Measurements from ENCODE around the gene USP50. TPM values are rescaled to one million over a fixed set of nuclear protein-coding genes. Genes with fewer than 3 reads are reported as not detected.

The USP50 gene
- total and polyA plus RNA-seq, 2 donors (not counting 3 experiments of a cell fraction or from before 2014, with no cell fraction given), result not detected

- no peak overlapping the region for H3K9ac ChIP-seq (replicated peaks; ENCODE audit: extremely low read depth, insufficient read depth, low read length)
- no peaks in the 10 kb centered on the region for H3K4me1 ChIP-seq (ENCODE audit: control insufficient read depth, extremely low read depth, insufficient read depth, low read length)
- TF ChIP-seq GATA2 (IDR thresholded peaks at IDR 0.05; ENCODE audit: insufficient read depth, insufficient read length, low read depth, low read length) (no peak), CTCF (IDR thresholded peaks at IDR 0.05; ENCODE audit: extremely low read depth in 1 of 2, insufficient read depth in 1 of 2, low read depth in 1 of 2, low read length in 2 of 2) (no peak), POLR2A (IDR thresholded peaks at IDR 0.05; ENCODE audit: low read depth, low read length) (no peak), EZH2 (IDR thresholded peaks at IDR 0.05; ENCODE audit: borderline replicate concordance, low read depth, low read length, severe bottlenecking) (no peak), MYC (IDR thresholded peaks at IDR 0.05; ENCODE audit: low read depth, low read length) (no peak), MAX (IDR thresholded peaks at IDR 0.05; ENCODE audit: insufficient read depth, insufficient read length) (no peak), POLR2AphosphoS5 (IDR thresholded peaks at IDR 0.05; ENCODE audit: insufficient read depth, low read depth, low read length) (no peak), JUN (IDR thresholded peaks at IDR 0.05; ENCODE audit: borderline replicate concordance, insufficient read depth, insufficient read length, low read depth) (no peak), FOS (IDR thresholded peaks at IDR 0.05; ENCODE audit: borderline replicate concordance, insufficient read depth, low read length) (no peak)
- peak; percentile 33 for DNase-seq (ENCODE audit: low read depth, low spot score)
- ChIA-PET POLR2A (no interaction called here), CTCF (interaction anchor here (1.0 kb wide), 1 partner anchor 16 kb away, joined by 3 read pairs; no protein-coding TSS in a partner anchor)
- no peaks in the 10 kb centered on the region for H3K27me3 ChIP-seq (ENCODE audit: control insufficient read depth in 2 of 2, insufficient read depth in 2 of 2, low read length in 2 of 2)
- BruUV-seq (replicated peaks), result no TSS peak
- H3K36me3 ChIP-seq (ENCODE audit: control insufficient read depth in 2 of 2, extremely low read depth in 1 of 2, insufficient read depth in 2 of 2, low read length in 2 of 2), result no peaks in the 10 kb centered on the region
- H4K20me1 ChIP-seq (replicated peaks; ENCODE audit: control insufficient read depth, extremely low read depth, insufficient read depth, low read length), result no peaks in the 10 kb centered on the region
- FAIRE-seq, result no peak
- H3K4me2 ChIP-seq (ENCODE audit: insufficient read depth, low read length), result peak overlapping the region; percentile 12
- no peaks in the 10 kb centered on the region for H3K79me2 ChIP-seq (ENCODE audit: control insufficient read depth, insufficient read depth, low read length)
- H3K9me3 ChIP-seq (replicated peaks; ENCODE audit: control insufficient read depth, insufficient read depth, low read length), result no peaks in the 10 kb centered on the region
- intact Hi-C loops (cut with micrococcal nuclease), result no loop called here
- dilution Hi-C loops (cut with MboI; ENCODE audit: extremely low pct_ligation_motif_present, low sequenced_read_pairs), result no loop called here
- H2AFZ ChIP-seq (ENCODE audit: low read depth, low read length), result peak overlapping the region; percentile 10
- no peak overlapping the region for H3K27ac ChIP-seq (ENCODE audit: insufficient read depth, low read depth, low read length)
- H3K9me1 ChIP-seq (replicated peaks; ENCODE audit: control insufficient read depth, extremely low read depth, insufficient read depth, low read length), result no peaks in the 10 kb centered on the region
- no peak overlapping the region for H3K4me3 ChIP-seq (replicated peaks in 1 of 3; ENCODE audit: insufficient read depth in 1 of 3, low read depth in 1 of 3, low read length in 3 of 3)
These were observed 14.7 kb downstream of the USP50 start for GRCh38 chr15:50531766-50532165.
